SKM-1 (cell line): ENCODE data around the gene BCAR3.

Experiments used
- DNase-seq: peaks from one replicate; lab custom pipeline; 2025; ENCODE audit not compliant: unreplicated experiment; lab: John Stamatoyannopoulos, UW

BCAR3 gene

GRCh38 chr1:93579891-93580290, 101.7 kb downstream of the BCAR3 start:
- DNase-seq: no peak

- DNase-seq: no peak
Observed at GRCh38 chr1:93578911-93579825, 102.5 kb downstream of the BCAR3 start.

GRCh38 chr1:93578433-93578830, 103.2 kb downstream of the BCAR3 start:
- no peak for DNase-seq

- DNase-seq: no peak
Observed at GRCh38 chr1:93577536-93578432, 103.9 kb downstream of the BCAR3 start.

- DNase-seq: no peak
Observed at GRCh38 chr1:93576746-93577145, 104.9 kb downstream of the BCAR3 start.

- DNase-seq: no peak
Observed at GRCh38 chr1:93576346-93576745, 105.3 kb downstream of the BCAR3 start.

GRCh38 chr1:93575621-93576284, 105.9 kb downstream of the BCAR3 start:
- DNase-seq: no peak

GRCh38 chr1:93574991-93575390, 106.6 kb downstream of the BCAR3 start:
- no peak for DNase-seq

GRCh38 chr1:93574511-93574910, 107.1 kb downstream of the BCAR3 start:
- no peak for DNase-seq

- DNase-seq: no peak
Observed at GRCh38 chr1:93573940-93574469, 107.6 kb downstream of the BCAR3 start.

- DNase-seq: no peak
Observed at GRCh38 chr1:93571623-93572310, 109.9 kb downstream of the BCAR3 start.

GRCh38 chr1:93569489-93569888, 112.1 kb downstream of the BCAR3 start:
- DNase-seq: no peak

GRCh38 chr1:93567255-93567918, 114.2 kb downstream of the BCAR3 start:
- no peak for DNase-seq

GRCh38 chr1:93566227-93566626, 115.4 kb downstream of the BCAR3 start:
- no peak for DNase-seq

- no peak for DNase-seq
Observed at GRCh38 chr1:93565496-93566206, 116.0 kb downstream of the BCAR3 start.

GRCh38 chr1:93559695-93560094, 121.9 kb downstream of the BCAR3 start:
- no peak for DNase-seq

- peak; percentile 42 for DNase-seq
Observed at GRCh38 chr1:93559045-93559444, 122.6 kb downstream of the BCAR3 start.

- DNase-seq: no peak
Observed at GRCh38 chr1:93556291-93556690, 125.3 kb downstream of the BCAR3 start.
